K562 (cell line): ENCODE results near the gene CREB5. TPM values are rescaled to one million over a fixed set of nuclear protein-coding genes. Genes with fewer than 3 reads are reported as not detected.

Source experiments
- ATAC-seq: fragments of 200-7000 bp; cut with Tn5 transposase; 3 replicates; pipeline ENCODE4 v1.9.1; 2020; ENCODE audit warnings: moderate library complexity
- BruUV-seq: library from RNA; stranded (reverse); fragments of 400-500 nt; replicated peaks from 2 replicates; lab custom pipeline; 2021; lab: Mats Ljungman, UMichigan
- CTCF ChIA-PET: fragments of 300-600 bp; formaldehyde crosslinking; extraction: SDS; loops from one replicate; lab custom pipeline; 2021; ENCODE audit warnings: low intra/inter-chr PET ratio; lab: Yijun Ruan, JAX
- POLR2A ChIA-PET: fragments of 300-600, 350-650 bp; sonication (Branson Sonifier 250); formaldehyde crosslinking; extraction: SDS; loops from one replicate; lab custom pipeline; 2021; ENCODE audit warnings: antibody characterized with exemption, inconsistent platforms; lab: Yijun Ruan, JAX
- DNase-seq, 4 experiments: peaks; one replicate each; pipeline versions ENCODE4 v3.0.0 to v3.0.0-alpha.2; 2011 to 2018; ENCODE audit warnings: low spot score in 3 of 4, mixed read lengths in 3 of 4; ENCODE audit errors: extremely low read depth in 1 of 4
- FAIRE-seq: peaks from 2 replicates; lab custom pipeline; 2011; peaks lifted over from hg19 to GRCh38; lab: Jason Lieb, UNC
- H2AFZ ChIP-seq: 2 replicates; pipeline ENCODE4 v1.6.0; 2011; ENCODE audit warnings: low read depth, low read length, control low read depth, inconsistent platforms
- H3K27ac ChIP-seq: fragments of 200-600 bp; 3 replicates; pipeline ENCODE4 v1.8.0; 2011; ENCODE audit warnings: low read depth, mild to moderate bottlenecking, control low read depth, inconsistent platforms, low read length, moderate library complexity, mixed read lengths; ENCODE audit errors: extremely low read depth
- H3K27me3 ChIP-seq, 2 experiments: fragments of 300-600 bp in 1 of 2; 2 replicates in 1 of 2; 3 replicates in 1 of 2; pipeline versions ENCODE4 v1.6.0 to v1.8.0; 2011; ENCODE audit warnings: inconsistent platforms in 2 of 2, low read length in 2 of 2, mild to moderate bottlenecking in 1 of 2, mixed read lengths in 1 of 2, moderate library complexity in 1 of 2; ENCODE audit not compliant: control insufficient read depth in 2 of 2, insufficient read depth in 2 of 2
- H3K36me3 ChIP-seq: fragments of 300-600 bp; 3 replicates; pipeline ENCODE4 v1.8.0; 2011; ENCODE audit warnings: mild to moderate bottlenecking, low read length, inconsistent platforms; ENCODE audit not compliant: control insufficient read depth, insufficient read depth
- H3K4me1 ChIP-seq, 2 experiments: fragments of 200-600 bp in 1 of 2; replicated peaks in 1 of 2; 2 replicates in 1 of 2; 3 replicates in 1 of 2; pipeline versions ENCODE4 v1.5.1 to v1.8.0; 2011; ENCODE audit warnings: inconsistent platforms in 2 of 2, low read length in 2 of 2, mild to moderate bottlenecking in 1 of 2, mixed read lengths in 1 of 2, moderate library complexity in 1 of 2; ENCODE audit not compliant: control insufficient read depth in 2 of 2, insufficient read depth in 2 of 2
- H3K4me2 ChIP-seq: 2 replicates; pipeline ENCODE4 v1.6.1; 2011; ENCODE audit warnings: low read length, control low read depth, inconsistent platforms, mixed read lengths; ENCODE audit not compliant: insufficient read depth
- H3K4me3 ChIP-seq: fragments of 200-600 bp; sonication (generic), shearing (Covaris generic); 2 replicates; pipeline ENCODE4 v1.5.1; 2016; ENCODE audit warnings: control low read depth, inconsistent platforms
- H3K79me2 ChIP-seq: fragments of 200-600 bp; 3 replicates; pipeline ENCODE4 v1.8.0; 2011; ENCODE audit warnings: low read length, inconsistent platforms; ENCODE audit not compliant: control insufficient read depth, insufficient read depth
- H3K9ac ChIP-seq, 2 experiments: 2 replicates each; pipeline versions ENCODE4 v1.6.0 to v1.6.1; 2011; ENCODE audit warnings: low read depth in 2 of 2, low read length in 2 of 2, control low read depth in 1 of 2, inconsistent platforms in 1 of 2, mild to moderate bottlenecking in 1 of 2, mixed read lengths in 1 of 2; ENCODE audit not compliant: insufficient read depth in 1 of 2
- H3K9me1 ChIP-seq: one replicate; pipeline ENCODE4 v1.6.0; 2011; ENCODE audit warnings: inconsistent platforms, mild to moderate bottlenecking, low read length, moderate library complexity; ENCODE audit not compliant: control insufficient read depth, insufficient read depth
- H3K9me3 ChIP-seq: replicated peaks from 2 replicates; pipeline ENCODE4 v1.5.1; 2011; ENCODE audit warnings: low read depth, low read length, inconsistent platforms; ENCODE audit not compliant: control insufficient read depth, insufficient read depth
- H4K20me1 ChIP-seq: replicated peaks from 2 replicates; pipeline ENCODE4 v1.6.1; 2011; ENCODE audit warnings: low read length, inconsistent platforms, mixed read lengths; ENCODE audit not compliant: control insufficient read depth, insufficient read depth
- CSDE1 ChIP-seq, 2 experiments: fragments of 450-650 bp; IDR thresholded peaks; 2 replicates each; pipeline ENCODE4 v1.6.1; 2016; ENCODE audit warnings: mild to moderate bottlenecking in 1 of 2
- MCM7 ChIP-seq, 2 experiments: fragments of 450-650 bp; IDR thresholded peaks; 2 replicates each; pipeline ENCODE4 v1.6.1; 2016 to 2018
- PML ChIP-seq: IDR thresholded peaks from 2 replicates; pipeline ENCODE4 v1.6.1; 2012; ENCODE audit warnings: low read length, inconsistent platforms
- ZFP30 ChIP-seq: fragments of 250-450 bp; sonication (Bioruptor Pico); IDR thresholded peaks from 2 replicates; pipeline ENCODE4 v1.8.0; 2022; ENCODE audit warnings: moderate library complexity, mild to moderate bottlenecking, inconsistent platforms, borderline replicate concordance
- ZNF561 ChIP-seq: fragments of 450-650 bp; formaldehyde crosslinking; conservative IDR thresholded peaks from 2 replicates; pipeline ENCODE4 v1.4.0; 2020; ENCODE audit warnings: mild to moderate bottlenecking, moderate library complexity
- whole genome bisulfite sequencing: fragments of 100-300 bp; shearing (Covaris generic); methylation state at CpG from one replicate; pipeline ENCODE4 v1.1.6; 2016; ENCODE audit warnings: low coverage, mixed read lengths; ENCODE audit not compliant: insufficient coverage; ENCODE audit errors: missing lambda C conversion rate; 5-methylcytosine and 5-hydroxymethylcytosine counted together
- in situ Hi-C: fragments of 300-500 bp; cut with MboI; formaldehyde crosslinking; loops from 4 replicates; pipeline ENCODE4 v1.15.0; 2018; ENCODE audit warnings: inconsistent platforms, mixed read lengths
- intact Hi-C: fragments of 100-400 bp; cut with micrococcal nuclease; formaldehyde crosslinking; loops from 2 replicates; pipeline ENCODE4 v1.14.2; 2022
- polyA plus RNA-seq, 8 experiments: library from polyadenylated mRNA; depleted of rRNA in 4 of 8; stranded (reverse) in 5 of 8; unstranded in 3 of 8; fragments of >200 nt; fragmentation: Nextera tagmentation in 2 of 8; fragmentation: Illumina TruSeq in 1 of 8; extraction: Ambion mirVana in 2 of 8; extraction: Trizol in 1 of 8; gene quantifications; 2 replicates each; pipeline versions ENCODE4 v1.2.1 to v1.2.3, GENCODE V29; 2011 to 2014; ENCODE audit warnings: inconsistent platforms in 1 of 8, missing spikeins in 1 of 8
- total RNA-seq, 7 experiments: library from RNA; depleted of rRNA in 6 of 7; stranded (reverse); fragments of >200 nt in 6 of 7; fragmentation: Illumina TruSeq in 2 of 7; extraction: Trizol in 2 of 7; gene quantifications; 2 replicates each; pipeline versions ENCODE4 v1.2.1 to v1.2.3, GENCODE V29; 2011 to 2021; ENCODE audit warnings: low replicate concordance in 1 of 7
- TF ChIP-seq, protein P1 (sequence below), 2 experiments: fragments of 450-650 bp; IDR thresholded peaks; 2 replicates each; pipeline ENCODE4 v1.6.1; 2016; ENCODE audit warnings: mild to moderate bottlenecking in 2 of 2, borderline replicate concordance in 1 of 2, low read depth in 1 of 2, moderate library complexity in 1 of 2
- TF ChIP-seq, protein P2 (sequence below): fragments of 150-350 bp; IDR thresholded peaks from 2 replicates; pipeline ENCODE4 v1.6.1; 2014; ENCODE audit warnings: low read depth, mild to moderate bottlenecking, low read length, borderline replicate concordance
- TF ChIP-seq, protein P3 (sequence below): fragments of 450-650 bp; IDR thresholded peaks from 2 replicates; pipeline ENCODE4 v1.6.1; 2016; ENCODE audit warnings: mild to moderate bottlenecking

Gene CREB5
- total and polyA plus RNA-seq, 9 of the 15 experiments (the other 6 are each of a cell fraction or from before 2014, with no cell fraction given), result 0.33 to 6.4 (median 1.8) TPM

DNA sequence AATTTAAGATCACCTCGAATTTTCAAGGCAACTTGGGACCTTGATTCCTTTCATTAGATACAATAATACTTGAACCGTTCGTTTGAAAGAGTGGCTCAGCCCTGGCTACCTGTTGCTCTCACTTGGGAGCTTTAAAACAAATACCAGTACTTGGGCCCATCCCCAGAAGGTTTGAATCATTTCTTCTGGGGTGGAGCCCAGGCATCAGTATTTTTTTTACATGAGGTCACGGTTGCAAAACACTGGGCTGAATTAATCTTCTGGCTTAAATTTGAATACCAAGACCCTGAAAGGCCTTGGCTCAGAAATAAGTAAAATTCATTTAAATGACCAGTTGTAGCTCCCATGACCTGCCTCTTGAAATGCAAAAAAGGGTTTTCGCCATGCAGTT is 214.9 kb downstream of the CREB5 start:
- POLR2A ChIA-PET, result interaction anchor here (0.6 kb wide), 1 partner anchor 8 kb away, joined by 5 read pairs; no protein-coding TSS in a partner anchor
- intact Hi-C loops (no loop called here), in situ Hi-C loops (loop anchor here (10.0 kb wide), 1 partner anchor 232 kb away; no protein-coding TSS in a partner anchor)
- TF ChIP-seq, protein P1, sequence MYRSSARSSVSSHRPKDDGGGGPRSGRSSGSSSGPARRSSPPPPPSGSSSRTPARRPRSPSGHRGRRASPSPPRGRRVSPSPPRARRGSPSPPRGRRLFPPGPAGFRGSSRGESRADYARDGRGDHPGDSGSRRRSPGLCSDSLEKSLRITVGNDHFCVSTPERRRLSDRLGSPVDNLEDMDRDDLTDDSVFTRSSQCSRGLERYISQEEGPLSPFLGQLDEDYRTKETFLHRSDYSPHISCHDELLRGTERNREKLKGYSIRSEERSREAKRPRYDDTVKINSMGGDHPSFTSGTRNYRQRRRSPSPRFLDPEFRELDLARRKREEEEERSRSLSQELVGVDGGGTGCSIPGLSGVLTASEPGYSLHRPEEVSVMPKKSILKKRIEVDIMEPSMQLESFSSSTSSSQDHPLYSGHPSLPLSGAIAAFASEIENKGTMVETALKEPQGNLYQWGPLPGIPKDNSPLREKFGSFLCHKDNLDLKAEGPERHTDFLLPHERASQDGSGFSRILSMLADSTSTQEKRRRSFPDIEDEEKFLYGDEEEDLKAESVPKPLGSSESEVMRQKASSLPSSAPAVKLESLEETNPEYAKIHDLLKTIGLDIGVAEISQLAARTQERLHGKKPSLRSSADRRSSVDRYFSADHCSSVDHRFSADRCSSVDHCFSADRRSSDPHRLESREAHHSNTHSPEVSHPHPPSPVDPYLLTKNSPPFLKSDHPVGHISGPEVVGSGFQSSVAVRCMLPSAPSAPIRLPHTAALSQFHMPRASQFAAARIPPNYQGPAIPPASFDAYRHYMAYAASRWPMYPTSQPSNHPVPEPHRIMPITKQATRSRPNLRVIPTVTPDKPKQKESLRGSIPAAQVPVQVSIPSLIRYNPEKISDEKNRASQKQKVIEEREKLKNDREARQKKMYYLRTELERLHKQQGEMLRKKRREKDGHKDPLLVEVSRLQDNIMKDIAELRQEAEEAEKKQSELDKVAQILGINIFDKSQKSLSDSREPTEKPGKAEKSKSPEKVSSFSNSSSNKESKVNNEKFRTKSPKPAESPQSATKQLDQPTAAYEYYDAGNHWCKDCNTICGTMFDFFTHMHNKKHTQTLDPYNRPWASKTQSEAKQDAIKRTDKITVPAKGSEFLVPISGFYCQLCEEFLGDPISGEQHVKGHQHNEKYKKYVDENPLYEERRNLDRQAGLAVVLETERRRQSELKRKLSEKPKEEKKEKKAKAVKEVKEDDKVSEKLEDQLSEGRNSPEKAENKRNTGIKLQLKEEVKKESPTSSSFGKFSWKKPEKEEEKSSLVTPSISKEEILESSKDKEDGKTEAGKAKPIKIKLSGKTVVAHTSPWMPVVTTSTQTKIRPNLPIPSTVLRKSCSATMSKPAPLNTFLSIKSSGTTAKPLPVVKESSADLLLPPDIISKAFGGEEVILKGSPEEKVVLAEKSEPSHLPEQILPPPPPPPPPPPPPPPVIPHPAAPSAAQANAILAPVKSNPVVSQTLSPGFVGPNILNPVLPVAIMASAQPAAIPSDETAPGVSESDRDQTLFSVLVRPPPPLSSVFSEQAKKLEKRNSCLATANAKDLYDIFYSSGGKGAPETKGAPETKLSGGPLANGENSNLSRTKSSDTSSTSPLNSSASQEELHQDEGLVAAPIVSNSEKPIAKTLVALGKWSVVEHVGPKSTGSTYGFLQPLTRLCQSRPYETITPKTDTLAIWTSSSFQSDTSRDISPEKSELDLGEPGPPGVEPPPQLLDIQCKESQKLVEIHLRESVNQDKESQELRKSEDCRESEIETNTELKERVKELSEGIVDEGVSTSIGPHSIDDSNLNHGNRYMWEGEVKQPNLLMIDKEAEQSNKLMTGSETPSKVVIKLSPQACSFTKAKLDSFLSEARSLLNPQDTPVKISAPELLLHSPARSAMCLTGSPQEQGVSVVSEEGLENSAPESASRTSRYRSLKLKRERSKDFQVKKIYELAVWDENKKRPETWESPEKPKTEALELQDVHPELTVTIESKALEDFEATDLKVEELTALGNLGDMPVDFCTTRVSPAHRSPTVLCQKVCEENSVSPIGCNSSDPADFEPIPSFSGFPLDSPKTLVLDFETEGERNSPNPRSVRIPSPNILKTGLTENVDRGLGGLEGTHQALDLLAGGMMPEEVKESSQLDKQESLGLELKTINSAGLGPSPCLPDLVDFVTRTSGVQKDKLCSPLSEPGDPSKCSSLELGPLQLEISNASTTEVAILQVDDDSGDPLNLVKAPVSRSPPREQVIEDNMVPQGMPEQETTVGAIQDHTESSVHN (IDR thresholded peaks at IDR 0.05; ENCODE audit: borderline replicate concordance in 1 of 2, low read depth in 1 of 2), result no peak
- TF ChIP-seq, protein P2, sequence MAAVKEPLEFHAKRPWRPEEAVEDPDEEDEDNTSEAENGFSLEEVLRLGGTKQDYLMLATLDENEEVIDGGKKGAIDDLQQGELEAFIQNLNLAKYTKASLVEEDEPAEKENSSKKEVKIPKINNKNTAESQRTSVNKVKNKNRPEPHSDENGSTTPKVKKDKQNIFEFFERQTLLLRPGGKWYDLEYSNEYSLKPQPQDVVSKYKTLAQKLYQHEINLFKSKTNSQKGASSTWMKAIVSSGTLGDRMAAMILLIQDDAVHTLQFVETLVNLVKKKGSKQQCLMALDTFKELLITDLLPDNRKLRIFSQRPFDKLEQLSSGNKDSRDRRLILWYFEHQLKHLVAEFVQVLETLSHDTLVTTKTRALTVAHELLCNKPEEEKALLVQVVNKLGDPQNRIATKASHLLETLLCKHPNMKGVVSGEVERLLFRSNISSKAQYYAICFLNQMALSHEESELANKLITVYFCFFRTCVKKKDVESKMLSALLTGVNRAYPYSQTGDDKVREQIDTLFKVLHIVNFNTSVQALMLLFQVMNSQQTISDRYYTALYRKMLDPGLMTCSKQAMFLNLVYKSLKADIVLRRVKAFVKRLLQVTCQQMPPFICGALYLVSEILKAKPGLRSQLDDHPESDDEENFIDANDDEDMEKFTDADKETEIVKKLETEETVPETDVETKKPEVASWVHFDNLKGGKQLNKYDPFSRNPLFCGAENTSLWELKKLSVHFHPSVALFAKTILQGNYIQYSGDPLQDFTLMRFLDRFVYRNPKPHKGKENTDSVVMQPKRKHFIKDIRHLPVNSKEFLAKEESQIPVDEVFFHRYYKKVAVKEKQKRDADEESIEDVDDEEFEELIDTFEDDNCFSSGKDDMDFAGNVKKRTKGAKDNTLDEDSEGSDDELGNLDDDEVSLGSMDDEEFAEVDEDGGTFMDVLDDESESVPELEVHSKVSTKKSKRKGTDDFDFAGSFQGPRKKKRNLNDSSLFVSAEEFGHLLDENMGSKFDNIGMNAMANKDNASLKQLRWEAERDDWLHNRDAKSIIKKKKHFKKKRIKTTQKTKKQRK, result no peak
- no peak for TF ChIP-seq MCM7 (IDR thresholded peaks at IDR 0.05)
- TF ChIP-seq ZNF561, result no peak
- no peak for TF ChIP-seq PML
- TF ChIP-seq ZFP30 (CRISPR knock-in tag), result no peak
- TF ChIP-seq, protein P3, sequence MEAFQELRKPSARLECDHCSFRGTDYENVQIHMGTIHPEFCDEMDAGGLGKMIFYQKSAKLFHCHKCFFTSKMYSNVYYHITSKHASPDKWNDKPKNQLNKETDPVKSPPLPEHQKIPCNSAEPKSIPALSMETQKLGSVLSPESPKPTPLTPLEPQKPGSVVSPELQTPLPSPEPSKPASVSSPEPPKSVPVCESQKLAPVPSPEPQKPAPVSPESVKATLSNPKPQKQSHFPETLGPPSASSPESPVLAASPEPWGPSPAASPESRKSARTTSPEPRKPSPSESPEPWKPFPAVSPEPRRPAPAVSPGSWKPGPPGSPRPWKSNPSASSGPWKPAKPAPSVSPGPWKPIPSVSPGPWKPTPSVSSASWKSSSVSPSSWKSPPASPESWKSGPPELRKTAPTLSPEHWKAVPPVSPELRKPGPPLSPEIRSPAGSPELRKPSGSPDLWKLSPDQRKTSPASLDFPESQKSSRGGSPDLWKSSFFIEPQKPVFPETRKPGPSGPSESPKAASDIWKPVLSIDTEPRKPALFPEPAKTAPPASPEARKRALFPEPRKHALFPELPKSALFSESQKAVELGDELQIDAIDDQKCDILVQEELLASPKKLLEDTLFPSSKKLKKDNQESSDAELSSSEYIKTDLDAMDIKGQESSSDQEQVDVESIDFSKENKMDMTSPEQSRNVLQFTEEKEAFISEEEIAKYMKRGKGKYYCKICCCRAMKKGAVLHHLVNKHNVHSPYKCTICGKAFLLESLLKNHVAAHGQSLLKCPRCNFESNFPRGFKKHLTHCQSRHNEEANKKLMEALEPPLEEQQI, result no peak
- no peak for TF ChIP-seq CSDE1 (IDR thresholded peaks at IDR 0.05)

More for the DNA sequence above, 214.9 kb downstream of the CREB5 start:
- FAIRE-seq (no peak), DNase-seq (no peak), ATAC-seq (no peak)
- Histone ChIP-seq H3K9me1 (no peaks in the 10 kb centered on the region), H3K36me3 (no peaks in the 10 kb centered on the region), H3K9ac (no peak overlapping the region), H3K79me2 (no peaks in the 10 kb centered on the region), H3K4me2 (no peak overlapping the region), H3K27ac (no peak overlapping the region), H3K4me3 (no peak overlapping the region), H3K9me3 (no peaks in the 10 kb centered on the region), H4K20me1 (0 out of 2 replicates have a peak, but pooled peaks cover 4% of the 10 kb centered on the region), H2AFZ (no peak overlapping the region), H3K27me3 (no peaks in the 10 kb centered on the region), H3K4me1 (no peaks in the 10 kb centered on the region)
- 4% methylated on average over 5 of the region's 5 CpGs for WGBS
- BruUV-seq, result no TSS peak
- CTCF ChIA-PET, result interaction anchor here (0.8 kb wide), 1 partner anchor 237 kb away, joined by 4 read pairs; no protein-coding TSS in a partner anchor
